ENCODE measurements around the gene FITM1. TPM values are rescaled to one million over a fixed set of nuclear protein-coding genes. Genes with fewer than 3 reads are reported as not detected.

FITM1 gene
- total RNA-seq, 4 donors from 2014 or later, result 0.78 to 1.3 TPM; not detected in 2

GRCh38 chr14:24145690-24146452, 15.4 kb downstream of the FITM1 start:
- WGBS, 2 donors, result 15 to 19% methylated on average over 9 of the region's 9 CpGs
- Histone ChIP-seq H3K27me3 (no peaks in the 10 kb centered on the region), H3K36me3 (peaks cover 2 to 33% (median 3%) of the 10 kb centered on the region in 3 donors), H3K4me1 (peaks cover 4 to 63% (median 22%) of the 10 kb centered on the region in 4 donors), H3K9me3 (no peaks in the 10 kb centered on the region), H3K27ac (peak overlapping the region; percentile 85 to 97 (median 92)), H3K4me3 (peak overlapping the region; percentile 82 to 98 (median 96))
- no peak for TF ChIP-seq EP300 (IDR thresholded peaks at IDR 0.05)
- TF ChIP-seq CTCF (IDR thresholded peaks at IDR 0.05), result no peak
- TF ChIP-seq POLR2A (IDR thresholded peaks at IDR 0.05), result no peak
- no peak for DNase-seq (ENCODE audit: low spot score in 2 of 2)

GRCh38 chr14:24146453-24146977, 16.1 kb downstream of the FITM1 start, which contains the start of gene PSME2:
Gene PSME2 (minus strand): TSS chr14:24146610. CDS start chr14:24146581, 29 bp downstream.
- Histone ChIP-seq H3K4me3 (peak within 1 kb of the TSS; percentile 82 to 98 (median 96)), H3K27ac (peak within 1 kb of the TSS; percentile 85 to 97 (median 92)), H3K4me1 (peaks cover 4 to 62% (median 22%) of the 10 kb centered on the region in 4 donors), H3K27me3 (no peaks in the 10 kb centered on the region), H3K36me3 (peaks cover 5 to 39% (median 9%) of the 10 kb centered on the region in 3 donors), H3K9me3 (no peaks in the 10 kb centered on the region)
- WGBS, 2 donors, result 0 to 1% methylated on average over 23 to 25 of the region's 25 CpGs
- no peak for TF ChIP-seq CTCF (IDR thresholded peaks at IDR 0.05)
- peak; percentile 12 to 56 for TF ChIP-seq POLR2A (IDR thresholded peaks at IDR 0.05)
- peak in 1 of 2 donors; percentile 30 for TF ChIP-seq EP300 (IDR thresholded peaks at IDR 0.05)
- peak; percentile 80 to 88 for DNase-seq (ENCODE audit: low spot score in 2 of 2)

DNA sequence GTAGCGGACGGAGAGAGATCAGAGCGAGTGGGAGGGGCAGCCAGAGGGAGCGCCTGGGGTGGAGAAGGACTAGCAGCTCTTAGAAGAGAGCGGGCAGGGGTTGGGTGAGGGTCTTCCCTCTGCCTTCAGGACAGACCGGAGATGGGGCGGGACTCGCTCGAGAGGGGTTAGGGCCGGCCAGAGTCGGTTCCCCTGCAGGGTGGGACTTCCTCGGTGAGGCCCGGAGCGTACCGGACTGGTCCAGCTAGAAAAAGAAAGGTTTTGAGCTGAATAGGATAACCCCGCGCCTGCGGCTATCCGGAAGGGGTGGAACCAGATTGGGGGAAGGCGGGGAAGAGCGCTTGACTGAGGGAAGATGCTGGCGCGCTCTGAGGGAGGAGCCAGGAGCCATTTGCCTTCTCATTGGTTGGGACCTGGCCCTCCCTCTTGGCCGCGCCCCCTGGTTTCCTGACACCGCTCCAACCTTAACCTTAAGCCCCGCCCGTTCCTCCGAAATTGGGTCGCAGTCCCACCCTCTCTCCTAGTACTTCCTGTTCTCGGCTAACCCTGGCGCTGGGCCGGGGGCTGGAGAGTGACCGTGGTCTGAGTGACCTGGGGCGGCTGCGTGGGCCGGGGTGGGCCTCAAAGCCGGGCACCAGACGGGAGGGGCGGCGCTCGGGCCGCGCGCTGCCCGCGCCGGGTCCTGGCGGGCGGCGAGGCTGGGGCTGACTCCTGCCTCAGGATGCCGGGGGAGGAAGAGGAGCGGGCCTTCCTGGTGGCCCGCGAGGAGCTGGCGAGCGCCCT, 16.7 kb downstream of the FITM1 start, which contains the start of gene RNF31:
Gene RNF31 (plus strand): TSS at position 521 of the 783 bp plus-strand sequence. CDS start 201 bp downstream, at position 722.
- no peaks in the 10 kb centered on the region for H3K9me3 ChIP-seq
- no peaks in the 10 kb centered on the region for H3K27me3 ChIP-seq
- 0% methylated on average over 33 to 40 of the region's 57 CpGs for WGBS, 2 donors
- peak within 1 kb of the TSS; percentile 82 to 98 (median 96) for H3K4me3 ChIP-seq
- TF ChIP-seq CTCF (IDR thresholded peaks at IDR 0.05) (peak in 1 of 5 experiments; percentile 15), POLR2A (IDR thresholded peaks at IDR 0.05) (peak; percentile 21 to 75), EP300 (IDR thresholded peaks at IDR 0.05) (peak; percentile 29 to 88)
- peaks cover 5 to 46% (median 15%) of the 10 kb centered on the region in 3 donors for H3K36me3 ChIP-seq
- H3K4me1 ChIP-seq, result peaks cover 4 to 59% (median 21%) of the 10 kb centered on the region in 4 donors
- peak; percentile 97 to 98 for DNase-seq (ENCODE audit: low spot score in 2 of 2)
- H3K27ac ChIP-seq, result peak within 1 kb of the TSS; percentile 85 to 97 (median 92)

GRCh38 chr14:24147761-24148428, 17.4 kb downstream of the FITM1 start:
- DNase-seq (ENCODE audit: low spot score in 2 of 2), result no peak
- H3K36me3 ChIP-seq, result peaks cover 5 to 53% (median 20%) of the 10 kb centered on the region in 3 donors
- no peaks in the 10 kb centered on the region for H3K27me3 ChIP-seq
- TF ChIP-seq POLR2A (IDR thresholded peaks at IDR 0.05) (no peak), EP300 (IDR thresholded peaks at IDR 0.05) (no peak), CTCF (IDR thresholded peaks at IDR 0.05) (no peak)
- no peaks in the 10 kb centered on the region for H3K9me3 ChIP-seq
- H3K4me1 ChIP-seq, result peaks cover 4 to 51% (median 19%) of the 10 kb centered on the region in 4 donors
- WGBS, 2 donors, result 4 to 5% methylated on average over 21 to 22 of the region's 29 CpGs
- H3K27ac ChIP-seq, result peak overlapping the region; percentile 85 to 97 (median 92)
- peak overlapping the region; percentile 82 to 98 (median 96) for H3K4me3 ChIP-seq
